ENCODE results near the gene ABCD1. TPM values are rescaled to one million over a fixed set of nuclear protein-coding genes. Genes with fewer than 3 reads are reported as not detected.
A peak's percentile ranks its signal among the peaks of the same experiment; 100 is the strongest.

Gene ABCD1
- total RNA-seq, 1 donor from 2014 or later: 20.3 TPM

GRCh38 chrX:153774576-153775292 lies 50.1 kb downstream of the ABCD1 start:
- DNase-seq (ENCODE audit: low spot score): peak; percentile 91
- Mint-ChIP-seq H3K4me1 (ENCODE audit: low read depth) (no peaks in the 10 kb centered on the region), H3K27ac (ENCODE audit: unreplicated experiment) (no peak overlapping the region), H3K27me3 (ENCODE audit: low read depth) (no peaks in the 10 kb centered on the region), H3K9me3 (ENCODE audit: low read depth) (no peaks in the 10 kb centered on the region), H3K36me3 (ENCODE audit: low read depth) (peaks cover 2% of the 10 kb centered on the region), H3K4me3 (ENCODE audit: unreplicated experiment) (no peak overlapping the region)
- TF ChIP-seq CTCF (IDR thresholded peaks at IDR 0.05): no peak

GRCh38 chrX:153775293-153776119 lies 50.9 kb downstream of the ABCD1 start:
- Mint-ChIP-seq H3K27ac (ENCODE audit: unreplicated experiment) (no peak overlapping the region), H3K36me3 (ENCODE audit: low read depth) (no peaks in the 10 kb centered on the region), H3K4me3 (ENCODE audit: unreplicated experiment) (no peak overlapping the region), H3K4me1 (ENCODE audit: low read depth) (no peaks in the 10 kb centered on the region), H3K9me3 (ENCODE audit: low read depth) (no peaks in the 10 kb centered on the region), H3K27me3 (ENCODE audit: low read depth) (no peaks in the 10 kb centered on the region)
- DNase-seq (ENCODE audit: low spot score): peak; percentile 85
- TF ChIP-seq CTCF (IDR thresholded peaks at IDR 0.05): no peak

- H3K4me3 Mint-ChIP-seq (ENCODE audit: unreplicated experiment): no peak overlapping the region
- no peak overlapping the region for H3K27ac Mint-ChIP-seq (ENCODE audit: unreplicated experiment)
- no peaks in the 10 kb centered on the region for H3K27me3 Mint-ChIP-seq (ENCODE audit: low read depth)
- H3K4me1 Mint-ChIP-seq (ENCODE audit: low read depth): no peaks in the 10 kb centered on the region
- no peaks in the 10 kb centered on the region for H3K36me3 Mint-ChIP-seq (ENCODE audit: low read depth)
- no peaks in the 10 kb centered on the region for H3K9me3 Mint-ChIP-seq (ENCODE audit: low read depth)
- no peak for DNase-seq (ENCODE audit: low spot score)
- TF ChIP-seq CTCF (IDR thresholded peaks at IDR 0.05): no peak
These were observed 51.5 kb downstream of the ABCD1 start for GRCh38 chrX:153776120-153776599.

- H3K4me3 Mint-ChIP-seq (ENCODE audit: unreplicated experiment): no peak overlapping the region
These were observed 52.0 kb downstream of the ABCD1 start for GRCh38 chrX:153776611-153777045.

More at GRCh38 chrX:153776611-153777045, 52.0 kb downstream of the ABCD1 start:
- no peaks in the 10 kb centered on the region for H3K9me3 Mint-ChIP-seq (ENCODE audit: low read depth)
- no peaks in the 10 kb centered on the region for H3K4me1 Mint-ChIP-seq (ENCODE audit: low read depth)
- H3K36me3 Mint-ChIP-seq (ENCODE audit: low read depth): no peaks in the 10 kb centered on the region
- H3K27ac Mint-ChIP-seq (ENCODE audit: unreplicated experiment): no peak overlapping the region
- peak; percentile 76 for DNase-seq (ENCODE audit: low spot score)
- no peaks in the 10 kb centered on the region for H3K27me3 Mint-ChIP-seq (ENCODE audit: low read depth)
- TF ChIP-seq CTCF (IDR thresholded peaks at IDR 0.05): no peak
